ENCODE measurements around the gene GLIS1. TPM values are rescaled to one million over a fixed set of nuclear protein-coding genes. Genes with fewer than 3 reads are reported as not detected.
A peak's percentile ranks its signal among the peaks of the same experiment; 100 is the strongest.

The GLIS1 gene
- total RNA-seq, 2 donors from 2014 or later, result not detected

DNA sequence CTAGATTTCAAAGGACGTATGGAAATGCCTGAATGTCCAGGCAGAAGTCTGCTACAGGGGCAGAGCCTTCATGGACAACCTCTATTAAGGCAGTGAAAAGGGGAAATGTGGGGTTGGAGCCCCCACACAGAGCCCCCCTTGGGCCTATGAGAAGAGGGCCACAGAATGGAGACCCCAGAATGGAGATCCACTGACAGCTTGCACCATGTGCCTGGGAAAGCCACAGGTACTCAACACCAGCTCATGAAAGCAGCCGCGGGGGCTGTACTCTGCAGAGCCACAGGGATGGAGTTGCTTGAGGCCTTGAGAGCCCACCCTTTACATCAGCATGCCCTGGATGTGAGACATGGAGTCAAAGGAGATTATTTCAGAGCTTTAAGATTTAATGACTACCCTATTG, 171.1 kb downstream of the GLIS1 start:
- Mint-ChIP-seq H3K9me3 (peaks cover 7% of the 10 kb centered on the region), H3K4me3 (no peak overlapping the region), H3K36me3 (ENCODE audit: low read depth) (no peaks in the 10 kb centered on the region), H3K27me3 (peaks cover 37% of the 10 kb centered on the region), H3K4me1 (peaks cover 2% of the 10 kb centered on the region), H3K27ac (no peak overlapping the region)
- no peak for ATAC-seq (replicated peaks)

DNA sequence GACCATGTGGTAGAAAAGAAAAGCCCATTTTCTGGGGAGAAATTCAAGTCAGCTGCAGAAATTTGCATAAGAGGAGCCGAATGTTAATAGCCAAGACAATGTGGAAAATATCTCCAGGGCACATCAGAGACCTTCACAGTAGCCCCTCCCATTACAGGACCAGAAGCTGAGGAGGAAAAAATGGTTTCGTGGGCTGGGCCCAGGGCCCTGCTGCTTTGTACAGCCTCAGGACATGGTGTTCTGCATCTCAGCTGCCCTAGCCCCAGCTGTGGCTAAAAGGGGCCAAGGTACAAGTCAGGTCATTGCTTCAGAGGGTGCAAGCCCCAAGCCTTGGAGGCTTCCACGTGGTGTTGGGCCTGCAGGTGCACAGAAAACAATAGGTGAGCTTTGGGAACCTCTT, 171.5 kb downstream of the GLIS1 start:
- H3K4me1 Mint-ChIP-seq, result peaks cover 6% of the 10 kb centered on the region

GRCh38 chr1:53563611-53564010, 175.4 kb downstream of the GLIS1 start:
- no peak overlapping the region for H3K4me3 Mint-ChIP-seq
- ATAC-seq (replicated peaks), result no peak
- H3K27me3 Mint-ChIP-seq, result peaks cover 50% of the 10 kb centered on the region
- peaks cover 13% of the 10 kb centered on the region for H3K4me1 Mint-ChIP-seq
- H3K9me3 Mint-ChIP-seq, result peaks cover 7% of the 10 kb centered on the region
- H3K27ac Mint-ChIP-seq, result no peak overlapping the region
- H3K36me3 Mint-ChIP-seq (ENCODE audit: low read depth), result no peaks in the 10 kb centered on the region

More for the DNA sequence above, 171.5 kb downstream of the GLIS1 start:
- ATAC-seq (replicated peaks), result no peak
- Mint-ChIP-seq H3K27me3 (peaks cover 41% of the 10 kb centered on the region), H3K27ac (no peak overlapping the region), H3K36me3 (ENCODE audit: low read depth) (no peaks in the 10 kb centered on the region), H3K9me3 (peaks cover 7% of the 10 kb centered on the region), H3K4me3 (no peak overlapping the region)

DNA sequence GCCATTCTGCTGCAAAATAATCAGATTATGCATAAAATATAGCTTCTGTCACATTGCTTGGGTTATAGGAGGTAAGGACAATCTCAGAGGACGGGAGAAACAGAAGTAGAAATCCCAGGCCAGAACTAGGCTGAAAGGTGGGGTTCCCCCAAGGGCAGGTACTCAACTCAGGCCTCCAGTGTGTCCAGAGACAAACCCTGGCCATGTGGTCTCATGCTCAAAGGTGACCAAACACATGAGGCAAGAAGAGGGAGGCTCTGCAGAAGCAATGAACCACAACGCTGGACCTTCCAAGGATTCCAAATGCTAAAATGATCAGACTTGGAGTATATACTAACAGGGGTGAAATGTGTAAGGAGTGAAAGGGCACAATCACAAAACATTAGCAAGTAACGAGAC, 176.0 kb downstream of the GLIS1 start:
- peaks cover 7% of the 10 kb centered on the region for H3K9me3 Mint-ChIP-seq
- H3K4me1 Mint-ChIP-seq, result peaks cover 13% of the 10 kb centered on the region
- ATAC-seq (replicated peaks), result no peak
- H3K27ac Mint-ChIP-seq, result peak overlapping the region; percentile 58
- peak overlapping the region; percentile 21 for H3K4me3 Mint-ChIP-seq
- H3K27me3 Mint-ChIP-seq, result peaks cover 45% of the 10 kb centered on the region
- no peaks in the 10 kb centered on the region for H3K36me3 Mint-ChIP-seq (ENCODE audit: low read depth)

GRCh38 chr1:53562291-53562980, 176.5 kb downstream of the GLIS1 start:
- Mint-ChIP-seq H3K9me3 (peaks cover 7% of the 10 kb centered on the region), H3K4me3 (peak overlapping the region; percentile 21), H3K36me3 (ENCODE audit: low read depth) (no peaks in the 10 kb centered on the region), H3K27ac (peak overlapping the region; percentile 58), H3K27me3 (peaks cover 45% of the 10 kb centered on the region), H3K4me1 (peaks cover 13% of the 10 kb centered on the region)
- peak; percentile 85 for ATAC-seq (replicated peaks)

- no peak for ATAC-seq (replicated peaks)
- peaks cover 38% of the 10 kb centered on the region for H3K27me3 Mint-ChIP-seq
- peaks cover 13% of the 10 kb centered on the region for H3K4me1 Mint-ChIP-seq
- no peaks in the 10 kb centered on the region for H3K36me3 Mint-ChIP-seq (ENCODE audit: low read depth)
- H3K9me3 Mint-ChIP-seq, result peaks cover under 1% of the 10 kb centered on the region
- H3K4me3 Mint-ChIP-seq, result peak overlapping the region; percentile 21
- H3K27ac Mint-ChIP-seq, result peak overlapping the region; percentile 58
Measured at GRCh38 chr1:53561503-53562105, 177.4 kb downstream of the GLIS1 start.

DNA sequence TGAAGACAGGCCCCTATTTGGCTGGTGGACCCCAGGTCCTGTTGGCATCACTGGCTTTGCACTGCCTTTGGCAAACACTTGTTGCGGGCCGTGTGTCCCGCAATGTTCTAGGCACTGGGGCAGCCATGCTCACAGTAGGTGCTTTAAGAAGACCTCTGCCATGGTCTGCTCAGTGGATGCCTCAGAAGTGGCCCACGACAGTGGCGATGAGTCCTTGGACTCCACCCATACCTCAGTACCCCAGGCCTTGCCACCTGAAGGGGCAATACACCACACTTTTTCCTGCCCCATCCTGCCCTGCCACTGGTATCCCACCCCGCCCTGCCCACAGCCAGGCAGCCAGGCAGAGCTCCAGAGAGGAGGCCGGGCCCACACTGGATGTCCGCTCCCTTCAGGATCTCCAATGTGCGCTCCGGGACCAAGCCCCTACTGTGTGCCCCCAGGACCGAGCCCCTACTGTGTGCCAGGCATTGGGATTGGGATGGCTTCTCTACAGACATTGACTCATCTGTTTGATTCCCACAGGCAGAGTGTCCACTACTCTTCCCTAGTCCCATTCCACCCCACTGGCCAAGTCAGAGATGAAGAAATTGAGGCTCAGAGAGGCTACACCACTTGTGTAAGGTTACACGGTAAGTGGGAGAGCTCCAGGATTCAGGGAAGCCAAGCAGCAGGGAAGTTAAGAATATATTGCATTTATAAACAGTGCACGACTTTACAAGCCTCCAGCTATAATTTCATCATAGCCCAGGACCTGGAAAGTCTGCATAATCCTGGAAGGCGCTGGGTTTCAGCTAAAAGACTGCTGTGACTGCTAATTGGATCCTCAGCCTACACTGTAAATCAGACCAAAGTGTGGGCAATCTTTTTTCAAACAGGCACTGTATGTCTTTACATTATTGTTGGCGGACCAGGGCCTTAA, 178.1 kb downstream of the GLIS1 start:
- no peak overlapping the region for H3K27ac Mint-ChIP-seq
- H3K9me3 Mint-ChIP-seq, result no peaks in the 10 kb centered on the region
- no peak for ATAC-seq (replicated peaks)
- H3K4me3 Mint-ChIP-seq, result no peak overlapping the region
- no peaks in the 10 kb centered on the region for H3K36me3 Mint-ChIP-seq (ENCODE audit: low read depth)
- peaks cover 13% of the 10 kb centered on the region for H3K4me1 Mint-ChIP-seq
- H3K27me3 Mint-ChIP-seq, result peaks cover 37% of the 10 kb centered on the region

- Mint-ChIP-seq H3K4me1 (peaks cover 13% of the 10 kb centered on the region), H3K36me3 (ENCODE audit: low read depth) (no peaks in the 10 kb centered on the region), H3K9me3 (no peaks in the 10 kb centered on the region), H3K27me3 (peaks cover 35% of the 10 kb centered on the region), H3K4me3 (no peak overlapping the region), H3K27ac (no peak overlapping the region)
- ATAC-seq (replicated peaks), result no peak
Measured at GRCh38 chr1:53559854-53560580, 178.9 kb downstream of the GLIS1 start.

GRCh38 chr1:53559391-53559815, 179.6 kb downstream of the GLIS1 start:
- Mint-ChIP-seq H3K4me1 (peaks cover 13% of the 10 kb centered on the region), H3K27ac (no peak overlapping the region), H3K36me3 (ENCODE audit: low read depth) (no peaks in the 10 kb centered on the region), H3K27me3 (peaks cover 34% of the 10 kb centered on the region), H3K9me3 (no peaks in the 10 kb centered on the region), H3K4me3 (no peak overlapping the region)
- ATAC-seq (replicated peaks), result no peak

DNA sequence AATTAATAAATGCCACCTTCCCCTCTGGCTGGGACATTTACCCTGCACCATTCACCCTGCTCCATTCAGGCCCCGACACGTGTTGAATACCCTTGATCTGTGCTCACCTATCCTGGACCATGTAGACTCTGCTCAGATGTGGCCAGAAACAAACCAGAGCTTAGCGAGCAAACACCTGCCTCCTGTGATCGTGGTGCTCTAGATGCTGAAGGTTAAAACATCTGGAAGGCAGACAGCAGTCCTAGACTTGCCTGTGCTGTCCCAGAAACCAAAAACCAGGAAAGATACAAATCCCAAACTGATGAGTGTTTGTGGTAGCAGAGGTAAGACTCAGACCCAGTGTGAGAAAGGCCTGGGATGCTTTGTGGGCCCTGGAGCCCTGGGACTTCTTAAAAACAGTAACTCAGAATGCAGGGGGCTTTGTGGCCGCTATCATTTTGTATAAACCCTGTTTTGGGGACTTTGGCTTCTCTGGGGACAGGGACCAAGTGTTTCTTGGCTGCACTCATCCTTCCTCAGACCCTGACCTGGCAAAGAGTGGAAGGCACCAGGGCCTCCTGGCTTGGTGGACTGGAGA, 180.1 kb downstream of the GLIS1 start:
- Mint-ChIP-seq H3K36me3 (ENCODE audit: low read depth) (no peaks in the 10 kb centered on the region), H3K4me1 (peaks cover 13% of the 10 kb centered on the region), H3K27me3 (peaks cover 28% of the 10 kb centered on the region), H3K27ac (no peak overlapping the region), H3K4me3 (no peak overlapping the region), H3K9me3 (no peaks in the 10 kb centered on the region)
- no peak for ATAC-seq (replicated peaks)

DNA sequence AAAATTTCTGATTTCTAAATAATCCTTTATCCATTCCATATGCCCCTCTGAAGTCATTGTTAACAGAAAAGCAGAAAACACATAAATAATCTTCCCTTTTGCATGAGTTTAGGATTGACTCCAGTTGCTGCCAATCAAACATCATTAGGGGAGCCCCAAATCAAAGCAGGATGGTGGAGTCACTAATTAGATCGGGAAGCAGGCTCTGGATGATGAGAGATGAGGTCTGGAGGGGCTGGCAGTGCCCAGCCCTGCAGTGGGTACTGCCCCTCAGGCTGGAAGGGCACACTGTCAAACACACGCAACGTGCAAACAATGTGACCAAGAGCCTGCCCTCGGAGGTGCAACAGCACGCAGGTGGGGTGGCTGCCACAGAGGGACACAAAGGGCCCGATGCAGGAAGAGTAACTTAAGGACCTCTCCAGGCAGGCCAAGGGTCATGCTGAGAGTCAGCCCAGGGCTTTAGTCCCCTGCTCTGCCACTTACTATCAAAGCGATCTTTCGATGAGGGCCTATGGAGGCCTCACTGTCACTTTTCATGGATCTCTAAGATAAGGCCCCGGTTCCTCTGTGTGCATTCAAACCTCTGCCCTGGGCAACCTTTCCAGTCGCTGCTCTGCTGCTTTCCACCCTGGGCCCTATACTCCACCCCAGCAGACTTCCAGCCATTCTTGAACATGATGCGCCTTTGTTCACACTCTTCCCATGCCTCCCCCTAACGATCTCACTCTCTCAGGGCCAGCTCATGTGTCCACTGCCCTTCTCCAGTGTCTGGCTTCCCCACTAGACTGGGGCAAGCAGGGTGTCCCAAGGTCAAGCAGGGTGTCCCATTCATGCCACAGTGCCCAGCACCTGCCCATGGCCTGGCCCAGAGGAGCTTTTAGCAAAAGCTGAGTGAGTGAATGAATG, 180.9 kb downstream of the GLIS1 start:
- Mint-ChIP-seq H3K27me3 (peaks cover 24% of the 10 kb centered on the region), H3K9me3 (no peaks in the 10 kb centered on the region), H3K4me1 (peaks cover 13% of the 10 kb centered on the region), H3K27ac (no peak overlapping the region), H3K36me3 (ENCODE audit: low read depth) (no peaks in the 10 kb centered on the region), H3K4me3 (no peak overlapping the region)
- no peak for ATAC-seq (replicated peaks)

DNA sequence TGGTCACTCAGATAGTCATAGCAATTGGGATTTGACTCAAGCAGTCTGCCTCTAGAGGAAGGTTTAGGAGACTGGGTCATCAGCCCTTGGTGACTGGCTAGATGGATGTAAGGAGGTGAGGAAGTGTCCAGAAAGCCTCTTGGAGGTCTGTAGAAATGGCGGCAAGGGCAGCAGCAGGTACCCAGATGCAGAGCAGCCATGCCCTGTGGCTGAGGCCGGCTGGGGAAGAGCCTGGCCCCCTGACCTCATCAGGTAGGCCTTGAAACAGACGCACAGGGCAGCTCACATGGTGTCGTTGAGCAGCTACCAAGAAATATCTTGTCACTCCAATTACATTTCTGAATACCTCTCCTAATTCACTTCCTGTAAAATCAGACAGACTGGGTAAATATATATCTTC, 181.6 kb downstream of the GLIS1 start:
- Mint-ChIP-seq H3K9me3 (no peaks in the 10 kb centered on the region), H3K4me3 (no peak overlapping the region), H3K27me3 (peaks cover 17% of the 10 kb centered on the region), H3K4me1 (peaks cover 6% of the 10 kb centered on the region), H3K36me3 (ENCODE audit: low read depth) (no peaks in the 10 kb centered on the region), H3K27ac (no peak overlapping the region)
- ATAC-seq (replicated peaks), result no peak

GRCh38 chr1:53556657-53557227, 182.2 kb downstream of the GLIS1 start:
- H3K4me1 Mint-ChIP-seq, result peaks cover under 1% of the 10 kb centered on the region
- peaks cover 15% of the 10 kb centered on the region for H3K27me3 Mint-ChIP-seq
- no peak for ATAC-seq (replicated peaks)
- no peak overlapping the region for H3K27ac Mint-ChIP-seq
- H3K36me3 Mint-ChIP-seq (ENCODE audit: low read depth), result no peaks in the 10 kb centered on the region
- H3K9me3 Mint-ChIP-seq, result no peaks in the 10 kb centered on the region
- H3K4me3 Mint-ChIP-seq, result no peak overlapping the region
